DMS 273 treated with DMSO at 0.1 percent for 48 hours (cell line): Measurements from ENCODE around the gene DBI.
A peak's percentile ranks its signal among the peaks of the same experiment; 100 is the strongest.
"Not testable (repeated sequence)": the region's sequence is repeated elsewhere in the genome, so short reads cannot be mapped to it uniquely, and the experiment has no call there.

Source experiments
- DNase-seq: peaks from one replicate; lab custom pipeline; 2025; lab: John Stamatoyannopoulos, UW

The DBI gene

GRCh38 chr2:119365436-119365835 is 1.3 kb upstream of the DBI start:
- DNase-seq: no peak

- no peak for DNase-seq
Measured at GRCh38 chr2:119366161-119366648, 572 bp upstream of the DBI start.

- DNase-seq: no peak
Measured at GRCh38 chr2:119367472-119368099, 809 bp downstream of the DBI start.

GRCh38 chr2:119369845-119370244 is 3.1 kb downstream of the DBI start:
- DNase-seq: no peak

GRCh38 chr2:119371111-119371510 is 4.3 kb downstream of the DBI start:
- no peak for DNase-seq

GRCh38 chr2:119372778-119373568 is 6.2 kb downstream of the DBI start:
- DNase-seq: no peak

- DNase-seq: not testable (repeated sequence)
Measured at GRCh38 chr2:119373907-119374745, 7.3 kb downstream of the DBI start.

- not testable (repeated sequence) for DNase-seq
Measured at GRCh38 chr2:119376406-119376805, 9.6 kb downstream of the DBI start.

- no peak for DNase-seq
Measured at GRCh38 chr2:119376810-119377209, 10.0 kb downstream of the DBI start.

- DNase-seq: no peak
Measured at GRCh38 chr2:119377294-119377992, 10.7 kb downstream of the DBI start.

- no peak for DNase-seq
Measured at GRCh38 chr2:119377993-119378345, 11.2 kb downstream of the DBI start.

- no peak for DNase-seq
Measured at GRCh38 chr2:119378566-119378965, 11.8 kb downstream of the DBI start.

- peak; percentile 93 for DNase-seq
Measured at GRCh38 chr2:119383410-119384140, 16.8 kb downstream of the DBI start.

- DNase-seq: no peak
Measured at GRCh38 chr2:119384971-119385370, 18.2 kb downstream of the DBI start.

GRCh38 chr2:119385466-119385865 is 18.7 kb downstream of the DBI start:
- DNase-seq: no peak

- peak; percentile 79 for DNase-seq
Measured at GRCh38 chr2:119387381-119388129, 20.8 kb downstream of the DBI start.

- DNase-seq: peak; percentile 43
Measured at GRCh38 chr2:119389615-119390306, 23.0 kb downstream of the DBI start.

GRCh38 chr2:119393971-119394748 is 27.4 kb downstream of the DBI start:
- DNase-seq: no peak

GRCh38 chr2:119397196-119397595 is 30.4 kb downstream of the DBI start:
- no peak for DNase-seq
